Mammary epithelial cell (primary cell): Measurements from ENCODE around the gene MOCS3.

Experiments used
- CTCF ChIP-seq, 2 donors: IDR thresholded peaks in 1 of 2; conservative IDR thresholded peaks in 1 of 2; 2 replicates each; pipeline ENCODE4 v1.5.1; 2011 to 2012; ENCODE audit warnings: inconsistent platforms in 2 of 2, low read length in 2 of 2, mild to moderate bottlenecking in 2 of 2, control low read depth in 1 of 2, low read depth in 1 of 2; ENCODE audit not compliant: insufficient read depth in 1 of 2; ENCODE audit errors: extremely low read depth in 1 of 2
- EZH2 ChIP-seq: IDR thresholded peaks from 2 replicates; pipeline ENCODE4 v1.6.1; 2012; ENCODE audit warnings: low read length, inconsistent platforms, borderline replicate concordance

GRCh38 chr20:50953196-50953595 lies 5.4 kb upstream of the MOCS3 start:
- TF ChIP-seq CTCF (conservative IDR thresholded peaks at IDR 0.05 in 1 of 2, IDR thresholded peaks at IDR 0.05 in 1 of 2; ENCODE audit: extremely low read depth in 1 of 2, insufficient read depth in 1 of 2, low read depth in 1 of 2, low read length in 2 of 2) (no peak), EZH2 (no peak)
